Astrocyte (in vitro differentiated cells and primary cell): Measurements from ENCODE around the gene MSL1.

ENCODE experiments used
- CTCF ChIP-seq: IDR thresholded peaks from 2 replicates; pipeline ENCODE4 v1.5.1; 2011; ENCODE audit warnings: low read depth, mild to moderate bottlenecking, inconsistent platforms, low read length, moderate library complexity; ENCODE audit not compliant: insufficient read depth
- EZH2 ChIP-seq: IDR thresholded peaks from 2 replicates; pipeline ENCODE4 v1.6.1; 2012; ENCODE audit warnings: mild to moderate bottlenecking, low read length, inconsistent platforms; ENCODE audit not compliant: insufficient read depth

- TF ChIP-seq CTCF (no peak), EZH2 (no peak)
These were observed 55.0 kb downstream of the MSL1 start for GRCh38 chr17:40176754-40177110.
